Hepatocyte (in vitro differentiated cells): ENCODE data around the gene PITPNC1. TPM values are rescaled to one million over a fixed set of nuclear protein-coding genes. Genes with fewer than 3 reads are reported as not detected.
"Not testable (repeated sequence)": the region's sequence is repeated elsewhere in the genome, so short reads cannot be mapped to it uniquely, and the experiment has no call there.

Experiments used
- DNase-seq: peaks from one replicate; pipeline ENCODE4 v3.0.0-alpha.2; 2016; ENCODE audit warnings: low spot score
- H2AFZ ChIP-seq: fragments of 200-600 bp; sonication (generic); 2 replicates; pipeline ENCODE4 v1.6.0; 2016; ENCODE audit warnings: antibody characterized with exemption, mild to moderate bottlenecking
- H3K27ac ChIP-seq: fragments of 200-600 bp; sonication (generic); 2 replicates; pipeline ENCODE4 v1.5.1; 2016; ENCODE audit warnings: mild to moderate bottlenecking
- H3K27me3 ChIP-seq: fragments of 200-600 bp; sonication (generic); 2 replicates; pipeline ENCODE4 v1.6.1; 2016
- H3K36me3 ChIP-seq: fragments of 200-600 bp; sonication (generic); replicated peaks from 2 replicates; pipeline ENCODE4 v1.5.1; 2016; ENCODE audit warnings: low read depth; ENCODE audit not compliant: insufficient read depth
- H3K4me1 ChIP-seq: fragments of 200-600 bp; sonication (generic); 2 replicates; pipeline ENCODE4 v1.5.1; 2016; ENCODE audit warnings: mild to moderate bottlenecking, moderate library complexity; ENCODE audit not compliant: insufficient read depth
- H3K4me2 ChIP-seq: fragments of 200-600 bp; sonication (generic); 2 replicates; pipeline ENCODE4 v1.6.0; 2016
- H3K4me3 ChIP-seq: fragments of 200-600 bp; sonication (generic); 2 replicates; pipeline ENCODE4 v1.5.1; 2016; ENCODE audit warnings: mild to moderate bottlenecking
- H3K79me2 ChIP-seq: fragments of 200-600 bp; sonication (generic); 2 replicates; pipeline ENCODE4 v1.6.0; 2017; ENCODE audit warnings: mild to moderate bottlenecking
- H3K9me2 ChIP-seq: fragments of 200-600 bp; sonication (generic); replicated peaks from 2 replicates; pipeline ENCODE4 v1.6.0; 2017; ENCODE audit warnings: mild to moderate bottlenecking; ENCODE audit not compliant: insufficient read depth
- H3K9me3 ChIP-seq: fragments of 200-600 bp; sonication (generic); 2 replicates; pipeline ENCODE4 v1.5.1; 2016; ENCODE audit warnings: low read depth, mild to moderate bottlenecking
- H4K20me1 ChIP-seq: fragments of 200-600 bp; sonication (generic); 2 replicates; pipeline ENCODE4 v1.6.0; 2016; ENCODE audit warnings: mild to moderate bottlenecking; ENCODE audit not compliant: insufficient read depth, poor library complexity, severe bottlenecking
- CTCF ChIP-seq: fragments of 200-600 bp; sonication (generic); IDR thresholded peaks from 2 replicates; pipeline ENCODE4 v1.5.1; 2016; ENCODE audit warnings: antibody characterized with exemption, mild to moderate bottlenecking; ENCODE audit not compliant: poor library complexity
- EZH2 ChIP-seq: fragments of 200-600 bp; sonication (generic); IDR thresholded peaks from 2 replicates; pipeline ENCODE4 v1.6.1; 2016; ENCODE audit warnings: antibody characterized with exemption, mild to moderate bottlenecking, borderline replicate concordance
- EZH2phosphoT487 ChIP-seq: fragments of 200-600 bp; sonication (generic); IDR thresholded peaks from one replicate; pipeline ENCODE4 v1.6.1; 2018; ENCODE audit warnings: antibody characterized with exemption, mild to moderate bottlenecking, low read depth, moderate library complexity; ENCODE audit not compliant: unreplicated experiment, severe bottlenecking
- WGBS: methylation state at CpG from one replicate; pipeline ENCODE4 v1.1.6; 2016; ENCODE audit warnings: low lambda C conversion rate; ENCODE audit errors: missing lambda C conversion rate; 5-methylcytosine and 5-hydroxymethylcytosine counted together
- polyA plus RNA-seq: library from polyadenylated mRNA; unstranded; fragments of >200 nt; fragmentation: Nextera tagmentation; extraction: Ambion mirVana; gene quantifications from 2 replicates; pipeline ENCODE4 v1.2.1, GENCODE V29; 2016
- total RNA-seq: library from RNA; depleted of rRNA; stranded (reverse); fragments of >200 nt; gene quantifications from 2 replicates; pipeline ENCODE4 v1.2.3, GENCODE V29; 2014

Gene PITPNC1
- total and polyA plus RNA-seq, 2 experiments from 2014 or later, result 4.6 to 8.1 TPM

GRCh38 chr17:67649891-67650290 is 272.8 kb downstream of the PITPNC1 start:
- TF ChIP-seq EZH2 (no peak), EZH2phosphoT487 (no peak)
- no peaks in the 10 kb centered on the region for H3K27me3 ChIP-seq

GRCh38 chr17:67651218-67651579 is 274.1 kb downstream of the PITPNC1 start:
- not testable (repeated sequence) for H3K4me1 ChIP-seq, H2AFZ ChIP-seq, H3K27ac ChIP-seq, H3K27me3 ChIP-seq, DNase-seq, H3K9me3 ChIP-seq, H3K4me2 ChIP-seq, H3K9me2 ChIP-seq, H3K4me3 ChIP-seq, H4K20me1 ChIP-seq, H3K79me2 ChIP-seq, H3K36me3 ChIP-seq
- 94% methylated on average over 7 of the region's 7 CpGs for WGBS

More at GRCh38 chr17:67649891-67650290, 272.8 kb downstream of the PITPNC1 start:
- Histone ChIP-seq H3K79me2 (no peaks in the 10 kb centered on the region), H3K4me3 (no peak overlapping the region), H3K4me1 (no peaks in the 10 kb centered on the region), H3K36me3 (no peaks in the 10 kb centered on the region), H3K4me2 (no peak overlapping the region), H2AFZ (no peak overlapping the region), H4K20me1 (no peaks in the 10 kb centered on the region), H3K9me3 (no peaks in the 10 kb centered on the region), H3K9me2 (no peaks in the 10 kb centered on the region), H3K27ac (no peak overlapping the region)
- DNase-seq, result no peak
- WGBS, result 77% methylated on average over 3 of the region's 3 CpGs

GRCh38 chr17:67652433-67652832 is 275.4 kb downstream of the PITPNC1 start:
- H3K79me2 ChIP-seq, result no peaks in the 10 kb centered on the region
- no peak overlapping the region for H3K27ac ChIP-seq
- H2AFZ ChIP-seq, result no peak overlapping the region
- H3K27me3 ChIP-seq, result no peaks in the 10 kb centered on the region
- no peaks in the 10 kb centered on the region for H3K9me3 ChIP-seq
- no peak for DNase-seq
- H3K36me3 ChIP-seq, result no peaks in the 10 kb centered on the region
- H3K4me3 ChIP-seq, result no peak overlapping the region
- no peak for TF ChIP-seq EZH2phosphoT487
- no peak for TF ChIP-seq CTCF
- no peak for TF ChIP-seq EZH2
- WGBS, result 98% methylated on average over 14 of the region's 14 CpGs
- H3K9me2 ChIP-seq, result no peaks in the 10 kb centered on the region
- no peak overlapping the region for H3K4me2 ChIP-seq
- no peaks in the 10 kb centered on the region for H3K4me1 ChIP-seq
- H4K20me1 ChIP-seq, result no peaks in the 10 kb centered on the region

GRCh38 chr17:67655478-67656148 is 278.5 kb downstream of the PITPNC1 start:
- TF ChIP-seq EZH2, result no peak
- TF ChIP-seq EZH2phosphoT487, result no peak
- TF ChIP-seq CTCF, result no peak
- 88% methylated on average over 6 of the region's 7 CpGs for WGBS
- H3K36me3 ChIP-seq, result no peaks in the 10 kb centered on the region
- no peak overlapping the region for H3K4me3 ChIP-seq
- no peaks in the 10 kb centered on the region for H3K27me3 ChIP-seq
- H4K20me1 ChIP-seq, result no peaks in the 10 kb centered on the region
- DNase-seq, result no peak
- H3K4me2 ChIP-seq, result no peak overlapping the region
- no peaks in the 10 kb centered on the region for H3K4me1 ChIP-seq
- no peaks in the 10 kb centered on the region for H3K9me2 ChIP-seq
- no peak overlapping the region for H3K27ac ChIP-seq
- H3K79me2 ChIP-seq, result no peaks in the 10 kb centered on the region
- no peaks in the 10 kb centered on the region for H3K9me3 ChIP-seq
- H2AFZ ChIP-seq, result no peak overlapping the region
